Erythroblast (primary cell): Measurements from ENCODE around the gene MLST8.

Experiments used
- GATA1 ChIP-seq: IDR thresholded peaks from 2 replicates; pipeline ENCODE4 v1.6.1; 2011; ENCODE audit warnings: low read depth, mild to moderate bottlenecking, control low read depth, low read length, moderate library complexity
- POLR2A ChIP-seq: IDR thresholded peaks from 2 replicates; pipeline ENCODE4 v1.6.1; 2011; ENCODE audit warnings: mild to moderate bottlenecking, low read length

DNA sequence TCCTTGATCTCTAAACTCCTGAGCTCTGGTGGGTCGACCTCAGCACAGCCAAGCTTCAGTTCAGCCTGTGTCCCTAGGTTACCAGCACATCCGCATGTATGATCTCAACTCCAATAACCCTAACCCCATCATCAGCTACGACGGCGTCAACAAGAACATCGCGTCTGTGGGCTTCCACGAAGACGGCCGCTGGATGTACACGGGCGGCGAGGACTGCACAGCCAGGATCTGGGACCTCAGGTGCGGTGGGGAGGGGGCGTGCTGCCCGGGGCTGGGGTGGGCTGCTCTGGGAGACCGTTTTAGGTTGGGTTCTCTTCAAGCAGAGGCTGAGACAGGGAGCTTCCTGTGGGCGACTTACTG, 1.1 kb downstream of the MLST8 start:
- no peak for TF ChIP-seq POLR2A
- TF ChIP-seq GATA1: no peak
